OCI-M1 (cell line): ENCODE data around the gene LECT2.

Experiments used
- DNase-seq: peaks from one replicate; lab custom pipeline; 2025; lab: John Stamatoyannopoulos, UW

Gene LECT2

GRCh38 chr5:135978212-135978631, 23.4 kb upstream of the LECT2 start:
- no peak for DNase-seq

- DNase-seq = peak; percentile 75
Measured at GRCh38 chr5:135977375-135977928, 22.7 kb upstream of the LECT2 start.

GRCh38 chr5:135976216-135976615, 21.4 kb upstream of the LECT2 start:
- no peak for DNase-seq

- DNase-seq = no peak
Measured at GRCh38 chr5:135975122-135975521, 20.3 kb upstream of the LECT2 start.

- no peak for DNase-seq
Measured at GRCh38 chr5:135974021-135974600, 19.3 kb upstream of the LECT2 start.

- no peak for DNase-seq
Measured at GRCh38 chr5:135973323-135974020, 18.7 kb upstream of the LECT2 start.

GRCh38 chr5:135971701-135972100, 16.9 kb upstream of the LECT2 start:
- DNase-seq = no peak

- no peak for DNase-seq
Measured at GRCh38 chr5:135966790-135967189, 12.0 kb upstream of the LECT2 start.

GRCh38 chr5:135966165-135966564, 11.4 kb upstream of the LECT2 start:
- DNase-seq = no peak

GRCh38 chr5:135965504-135965903, 10.7 kb upstream of the LECT2 start:
- DNase-seq = no peak

- no peak for DNase-seq
Measured at GRCh38 chr5:135964670-135965320, 10.0 kb upstream of the LECT2 start.

GRCh38 chr5:135955525-135955924, 742 bp upstream of the LECT2 start:
- no peak for DNase-seq

GRCh38 chr5:135953850-135954249, 933 bp downstream of the LECT2 start:
- no peak for DNase-seq

- no peak for DNase-seq
Measured at GRCh38 chr5:135952683-135953082, 2.1 kb downstream of the LECT2 start.

- DNase-seq = no peak
Measured at GRCh38 chr5:135951807-135952206, 3.0 kb downstream of the LECT2 start.

- no peak for DNase-seq
Measured at GRCh38 chr5:135951257-135951656, 3.5 kb downstream of the LECT2 start.

- DNase-seq = no peak
Measured at GRCh38 chr5:135950611-135951010, 4.2 kb downstream of the LECT2 start.

GRCh38 chr5:135944967-135945560, 9.7 kb downstream of the LECT2 start:
- peak; percentile 84 for DNase-seq

GRCh38 chr5:135944564-135944963, 10.2 kb downstream of the LECT2 start:
- no peak for DNase-seq

- DNase-seq = no peak
Measured at GRCh38 chr5:135942202-135942771, 12.5 kb downstream of the LECT2 start.

- DNase-seq = no peak
Measured at GRCh38 chr5:135941711-135942110, 13.1 kb downstream of the LECT2 start.

- DNase-seq = no peak
Measured at GRCh38 chr5:135937245-135937911, 17.4 kb downstream of the LECT2 start.
